Activated CD4-positive, alpha-beta T cell treated with anti-CD3 and anti-CD28 coated beads, Interleukin-2, amount 10 ng/mL, durations not matched to agents 24 days and 14 days (primary cell): Measurements from ENCODE around the gene HSDL1. TPM values are rescaled to one million over a fixed set of nuclear protein-coding genes. Genes with fewer than 3 reads are reported as not detected.

Experiments
- DNase-seq: peaks from one replicate; pipeline ENCODE4 v3.0.0; 2022
- H3K27ac Mint-ChIP-seq: one replicate; pipeline ENCODE4 v1.8.0; 2022; ENCODE audit warnings: mild to moderate bottlenecking, mixed read lengths
- H3K27me3 Mint-ChIP-seq: one replicate; pipeline ENCODE4 v1.8.0; 2022; ENCODE audit warnings: mixed read lengths
- H3K36me3 Mint-ChIP-seq: one replicate; pipeline ENCODE4 v1.8.0; 2022; ENCODE audit warnings: low read depth, mild to moderate bottlenecking, mixed read lengths
- H3K4me1 Mint-ChIP-seq: one replicate; pipeline ENCODE4 v1.8.0; 2021; ENCODE audit warnings: mixed read lengths
- H3K4me3 Mint-ChIP-seq: one replicate; pipeline ENCODE4 v1.8.0; 2022; ENCODE audit warnings: mild to moderate bottlenecking, moderate library complexity, mixed read lengths
- H3K9me3 Mint-ChIP-seq: one replicate; pipeline ENCODE4 v1.8.0; 2021; ENCODE audit warnings: mixed read lengths
- intact Hi-C: fragments of 100-400 bp; cut with micrococcal nuclease; formaldehyde crosslinking; loops from one replicate; pipeline ENCODE4 v1.15.1; 2023
- total RNA-seq: library from RNA; stranded (reverse); gene quantifications from 2 replicates; pipeline ENCODE4 v1.2.3, GENCODE V29; 2022

Gene HSDL1
- total RNA-seq, 1 donor from 2014 or later = 17.6 TPM

DNA sequence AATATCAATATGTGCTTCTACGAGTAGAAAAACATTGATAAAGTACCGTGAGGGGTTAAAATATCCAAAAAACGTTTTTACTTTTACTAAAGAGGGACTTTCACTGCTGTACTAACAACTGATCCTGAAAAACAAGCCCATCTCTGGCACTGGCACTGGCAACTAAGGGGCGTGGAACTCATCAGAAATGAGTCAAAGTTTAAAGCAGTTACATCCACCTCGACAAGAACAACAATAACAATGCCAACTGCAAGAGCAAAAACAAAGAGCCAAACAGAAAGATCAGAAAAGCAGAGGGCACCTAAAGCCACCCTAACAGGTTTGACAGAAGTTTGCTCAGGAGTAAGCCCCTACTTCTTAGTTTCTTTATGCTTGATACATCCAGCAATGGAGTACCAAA is 41.3 kb downstream of the HSDL1 start:
- Mint-ChIP-seq H3K36me3 (peaks cover 31% of the 10 kb centered on the region), H3K27me3 (no peaks in the 10 kb centered on the region), H3K4me1 (peaks cover 21% of the 10 kb centered on the region), H3K27ac (no peak overlapping the region), H3K9me3 (no peaks in the 10 kb centered on the region), H3K4me3 (no peak overlapping the region)
- DNase-seq = no peak
- intact Hi-C loops = no loop called here

DNA sequence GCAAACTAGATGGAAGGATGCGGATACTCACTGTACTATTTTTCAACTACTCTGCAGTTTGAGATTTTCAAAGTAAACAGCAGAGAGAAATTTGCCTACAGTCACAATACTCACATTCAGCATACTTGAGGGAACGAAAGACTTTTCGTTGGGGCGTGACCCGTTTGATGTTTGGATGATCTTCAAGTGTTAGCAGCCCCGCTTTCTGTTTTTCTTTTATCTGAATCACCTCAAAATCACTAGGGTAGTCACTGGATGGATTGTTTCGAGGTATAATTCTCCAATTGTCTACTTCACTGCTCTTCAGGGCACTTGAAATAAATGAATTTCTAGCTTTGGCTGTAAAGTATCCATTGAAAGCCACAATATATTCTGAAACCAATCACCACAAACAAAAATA is 46.0 kb downstream of the HSDL1 start:
- Mint-ChIP-seq H3K4me1 (peaks cover 17% of the 10 kb centered on the region), H3K9me3 (no peaks in the 10 kb centered on the region), H3K4me3 (no peak overlapping the region), H3K27ac (no peak overlapping the region), H3K36me3 (peaks cover 51% of the 10 kb centered on the region), H3K27me3 (no peaks in the 10 kb centered on the region)
- no peak for DNase-seq
- intact Hi-C loops = no loop called here

DNA sequence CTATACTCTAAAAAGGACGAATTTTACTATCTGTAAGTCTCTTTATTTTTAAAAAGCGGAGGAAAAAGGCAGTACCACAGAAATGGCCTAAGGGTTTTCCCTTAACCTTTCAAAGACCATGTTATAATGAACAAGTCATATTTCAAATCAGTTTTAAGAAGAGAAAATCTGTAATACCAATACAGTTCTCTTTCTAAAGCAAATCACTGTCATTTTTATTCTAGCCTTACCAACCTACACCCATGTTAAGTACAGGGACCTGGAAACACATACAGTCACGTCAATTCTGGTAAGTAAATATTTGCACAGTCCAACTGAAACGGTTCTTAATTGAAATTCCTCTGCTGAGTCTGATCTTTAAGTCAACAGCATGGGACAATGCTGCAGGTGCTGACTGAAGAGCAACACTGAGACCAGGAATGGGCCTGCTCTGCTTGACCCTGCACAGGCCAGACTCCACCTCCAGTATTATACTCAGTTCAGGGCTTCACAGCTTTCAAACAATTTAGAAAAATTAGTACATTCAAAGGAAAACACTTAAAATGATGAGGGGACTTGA is 48.5 kb downstream of the HSDL1 start:
- no peak for DNase-seq
- Mint-ChIP-seq H3K36me3 (peaks cover 61% of the 10 kb centered on the region), H3K4me3 (no peak overlapping the region), H3K27ac (no peak overlapping the region), H3K4me1 (peaks cover 12% of the 10 kb centered on the region), H3K9me3 (no peaks in the 10 kb centered on the region), H3K27me3 (no peaks in the 10 kb centered on the region)
- intact Hi-C loops = no loop called here

DNA sequence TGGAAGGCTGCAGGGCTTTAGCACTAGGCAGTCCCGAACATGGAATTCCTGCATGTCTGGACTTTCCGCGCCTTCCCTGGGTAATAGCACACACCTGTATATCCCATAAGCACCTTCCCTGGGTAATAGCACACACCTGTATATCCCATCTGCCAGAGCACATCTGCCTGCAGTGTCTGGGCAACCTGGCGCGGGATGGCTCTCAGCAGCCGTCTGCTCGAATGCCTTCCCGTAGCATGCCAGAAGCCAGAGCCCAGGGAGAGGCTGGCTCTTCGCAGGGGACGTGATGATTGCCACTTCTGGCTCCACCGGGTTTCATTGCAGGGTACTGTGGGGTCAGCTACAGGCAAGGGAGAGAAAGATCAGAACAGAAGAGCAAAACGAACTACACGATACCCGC is 49.5 kb downstream of the HSDL1 start:
- peaks cover 12% of the 10 kb centered on the region for H3K4me1 Mint-ChIP-seq
- no peaks in the 10 kb centered on the region for H3K27me3 Mint-ChIP-seq
- DNase-seq = no peak
- intact Hi-C loops = no loop called here
- no peak overlapping the region for H3K27ac Mint-ChIP-seq
- no peak overlapping the region for H3K4me3 Mint-ChIP-seq
- no peaks in the 10 kb centered on the region for H3K9me3 Mint-ChIP-seq
- H3K36me3 Mint-ChIP-seq = peaks cover 63% of the 10 kb centered on the region

DNA sequence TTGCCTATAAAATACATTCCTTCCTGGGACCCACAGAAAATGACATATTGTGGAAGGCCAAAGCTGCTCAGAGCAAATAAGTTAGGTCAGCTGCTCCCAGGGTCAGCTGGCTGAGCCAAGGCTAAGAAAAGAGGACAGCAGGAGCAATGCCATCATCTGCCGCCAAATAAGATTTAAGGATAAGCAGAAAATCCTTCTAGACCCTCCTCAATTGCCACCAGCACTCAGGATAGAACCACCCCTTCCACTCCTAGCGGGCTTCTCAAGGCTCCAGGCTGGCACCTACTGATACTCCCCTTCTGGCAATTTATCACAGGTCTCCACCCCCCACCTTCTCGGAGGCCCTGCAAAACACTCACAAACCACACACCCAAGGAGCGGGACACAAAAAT is 51.1 kb downstream of the HSDL1 start:
- H3K4me1 Mint-ChIP-seq = peaks cover 9% of the 10 kb centered on the region
- H3K27ac Mint-ChIP-seq = no peak overlapping the region
- H3K27me3 Mint-ChIP-seq = no peaks in the 10 kb centered on the region
- intact Hi-C loops = no loop called here
- H3K9me3 Mint-ChIP-seq = no peaks in the 10 kb centered on the region
- peaks cover 69% of the 10 kb centered on the region for H3K36me3 Mint-ChIP-seq
- H3K4me3 Mint-ChIP-seq = no peak overlapping the region
- DNase-seq = no peak

DNA sequence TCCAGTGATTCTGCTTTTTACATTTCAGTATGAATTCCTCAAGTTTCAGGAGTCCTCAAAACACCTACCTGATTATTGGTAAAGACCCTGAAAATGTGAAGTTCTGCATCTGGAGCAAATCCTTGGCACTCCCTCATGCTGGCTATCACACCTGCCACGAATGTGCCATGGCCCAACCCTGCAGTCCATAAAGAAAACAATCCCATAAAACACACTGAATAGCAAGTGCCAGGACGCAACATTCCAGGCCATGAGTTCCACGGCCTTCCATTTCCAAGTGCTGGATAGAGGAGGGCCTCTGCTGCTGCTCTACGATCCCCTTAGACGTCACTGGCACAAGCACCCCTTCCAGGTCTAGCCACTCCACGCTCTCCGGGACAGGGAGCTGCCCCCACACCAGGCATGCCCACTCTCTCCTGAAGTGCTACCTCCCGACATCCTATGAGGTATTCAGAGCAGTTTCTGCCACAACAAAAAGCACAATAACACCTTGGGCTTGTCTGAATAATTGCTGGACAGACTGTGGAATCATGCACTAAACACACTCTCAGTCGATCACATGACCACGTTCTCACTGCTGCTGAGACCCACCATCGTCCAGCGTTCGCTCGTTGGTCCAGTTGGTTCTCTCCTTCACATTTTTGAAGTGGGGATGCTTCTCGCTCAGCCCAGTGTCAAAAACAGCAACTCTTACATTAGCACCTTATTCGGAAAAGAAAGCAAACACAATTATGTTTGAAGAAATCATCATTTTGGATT is 51.7 kb downstream of the HSDL1 start:
- no peaks in the 10 kb centered on the region for H3K27me3 Mint-ChIP-seq
- no peak overlapping the region for H3K27ac Mint-ChIP-seq
- peaks cover 70% of the 10 kb centered on the region for H3K36me3 Mint-ChIP-seq
- no peak overlapping the region for H3K4me3 Mint-ChIP-seq
- H3K9me3 Mint-ChIP-seq = no peaks in the 10 kb centered on the region
- intact Hi-C loops = no loop called here
- no peak for DNase-seq
- peaks cover 13% of the 10 kb centered on the region for H3K4me1 Mint-ChIP-seq

DNA sequence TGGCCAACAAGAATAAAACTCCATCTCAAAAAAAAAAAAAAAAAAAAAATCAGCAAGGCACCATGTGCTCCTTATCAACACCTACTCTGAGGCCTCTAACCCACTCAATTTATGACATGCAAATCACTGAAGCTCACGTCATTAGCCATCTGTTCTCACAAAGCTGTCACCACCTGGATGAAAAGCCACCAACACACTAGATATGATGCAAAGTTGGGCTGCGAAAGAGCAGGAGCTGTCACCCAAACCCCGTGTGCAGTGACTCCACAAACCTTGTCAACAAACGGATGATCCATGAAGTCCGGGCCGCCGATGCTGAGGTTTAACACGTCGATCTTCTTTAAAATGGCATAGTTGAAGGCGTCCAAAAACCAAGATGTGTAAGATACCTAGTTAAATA is 53.5 kb downstream of the HSDL1 start:
- no peak for DNase-seq
- Mint-ChIP-seq H3K9me3 (no peaks in the 10 kb centered on the region), H3K4me3 (no peak overlapping the region), H3K36me3 (peaks cover 69% of the 10 kb centered on the region), H3K27me3 (no peaks in the 10 kb centered on the region), H3K27ac (no peak overlapping the region), H3K4me1 (peaks cover 21% of the 10 kb centered on the region)
- intact Hi-C loops = no loop called here

DNA sequence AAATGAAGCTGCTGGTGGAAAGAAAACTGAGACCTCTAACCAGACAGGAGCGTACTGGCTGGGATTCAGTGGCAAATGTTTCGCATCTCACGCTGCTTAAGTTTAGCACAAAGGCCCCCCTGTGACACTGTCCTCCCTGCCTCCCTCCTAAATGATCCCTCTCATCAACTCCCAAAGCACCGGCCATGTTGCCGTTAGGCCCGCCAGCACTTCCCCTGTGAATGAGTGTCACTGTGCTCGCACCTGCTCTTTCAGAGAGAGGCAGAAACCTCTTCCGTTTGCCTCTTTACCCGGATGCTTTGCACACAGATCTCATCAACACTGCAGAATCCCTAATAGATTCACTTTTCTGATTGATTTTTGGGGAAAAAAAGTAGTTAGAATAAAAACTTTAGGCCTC is 54.8 kb downstream of the HSDL1 start:
- DNase-seq = no peak
- H3K36me3 Mint-ChIP-seq = peaks cover 73% of the 10 kb centered on the region
- no peaks in the 10 kb centered on the region for H3K9me3 Mint-ChIP-seq
- no peak overlapping the region for H3K27ac Mint-ChIP-seq
- no peak overlapping the region for H3K4me3 Mint-ChIP-seq
- intact Hi-C loops = no loop called here
- no peaks in the 10 kb centered on the region for H3K27me3 Mint-ChIP-seq
- H3K4me1 Mint-ChIP-seq = peaks cover 27% of the 10 kb centered on the region

DNA sequence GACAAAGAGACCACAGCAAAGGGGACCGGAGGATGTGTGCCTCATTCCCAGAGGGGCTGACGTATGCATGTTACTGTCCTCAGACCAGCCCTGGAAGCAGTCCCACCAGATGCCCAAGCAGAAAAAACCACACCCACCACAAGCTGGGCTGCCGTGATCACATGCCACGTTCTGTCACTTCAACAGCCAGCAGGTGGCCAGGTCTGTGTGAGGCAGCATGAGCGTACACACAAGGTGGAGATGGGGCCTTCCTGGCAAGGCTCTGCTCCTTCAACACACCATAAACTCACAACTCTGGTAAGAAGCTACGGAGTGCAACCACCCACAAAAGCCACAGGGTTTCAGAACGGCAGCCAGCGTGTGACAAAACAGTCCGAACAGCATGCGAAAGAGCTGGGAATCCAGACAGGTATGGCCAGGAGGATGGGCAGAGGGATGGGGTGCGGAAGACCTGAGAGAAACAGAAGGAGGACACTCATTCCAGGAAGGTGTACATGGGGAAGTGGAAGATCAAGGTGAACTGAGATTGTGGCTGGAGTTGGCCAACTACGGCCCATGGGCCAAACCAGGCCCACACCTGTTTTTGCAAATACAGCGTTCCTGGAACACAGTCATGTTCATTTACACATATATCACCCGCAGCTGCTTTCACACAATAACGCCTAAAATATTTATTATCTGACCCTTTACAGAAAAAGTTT is 56.1 kb downstream of the HSDL1 start:
- Mint-ChIP-seq H3K4me3 (peak overlapping the region; percentile 13), H3K36me3 (peaks cover 66% of the 10 kb centered on the region), H3K9me3 (no peaks in the 10 kb centered on the region)

DNA sequence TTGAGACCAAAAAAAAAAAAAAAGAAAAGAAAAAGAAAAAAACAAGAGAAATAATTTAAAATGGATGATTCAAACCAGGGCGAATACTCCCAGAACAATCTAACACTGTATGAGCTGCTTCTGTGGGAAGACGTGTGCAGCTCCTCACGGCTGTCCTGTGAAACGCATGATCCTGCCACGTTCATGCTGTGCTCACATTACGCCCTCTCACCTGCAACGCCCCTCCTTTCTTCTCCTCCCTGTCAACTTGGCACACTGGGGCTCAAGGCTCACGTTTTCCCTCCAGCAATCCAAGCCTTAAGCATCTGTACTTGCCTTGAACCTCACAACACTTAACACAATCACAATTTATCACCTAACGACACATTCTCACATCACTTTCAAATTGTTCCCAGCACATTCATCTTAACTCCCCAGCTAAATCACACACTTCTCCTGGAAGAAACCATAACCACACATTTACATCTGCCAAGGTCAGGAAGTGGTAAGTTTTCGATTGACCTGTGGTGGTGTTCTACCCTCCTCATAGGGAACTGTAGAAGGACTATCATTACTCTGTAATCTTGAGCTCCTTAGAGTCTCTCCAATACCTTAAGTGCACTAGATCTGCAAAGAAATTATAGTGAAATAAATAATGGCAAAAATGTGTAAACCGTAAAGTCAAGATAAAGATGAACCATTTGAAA is 57.4 kb downstream of the HSDL1 start:
- H3K9me3 Mint-ChIP-seq = no peaks in the 10 kb centered on the region
- DNase-seq = no peak
- intact Hi-C loops = loop anchor here (1.0 to 10.0 kb wide), 3 partner anchors 29 to 417 kb away; partner anchors contain the start of genes MBTPS1, MEAK7 and TAF1C
- H3K4me3 Mint-ChIP-seq = peak overlapping the region; percentile 30
- peak overlapping the region; percentile 14 for H3K27ac Mint-ChIP-seq
- peaks cover 30% of the 10 kb centered on the region for H3K4me1 Mint-ChIP-seq
- H3K36me3 Mint-ChIP-seq = peaks cover 62% of the 10 kb centered on the region
- no peaks in the 10 kb centered on the region for H3K27me3 Mint-ChIP-seq

More for the DNA sequence above, 56.1 kb downstream of the HSDL1 start:
- DNase-seq = peak; percentile 85
- Mint-ChIP-seq H3K27me3 (no peaks in the 10 kb centered on the region), H3K27ac (no peak overlapping the region), H3K4me1 (peaks cover 30% of the 10 kb centered on the region)
- intact Hi-C loops = loop anchor here (1.0 to 10.0 kb wide), 3 partner anchors 28 to 416 kb away; partner anchors contain the start of genes MBTPS1, MEAK7 and TAF1C

DNA sequence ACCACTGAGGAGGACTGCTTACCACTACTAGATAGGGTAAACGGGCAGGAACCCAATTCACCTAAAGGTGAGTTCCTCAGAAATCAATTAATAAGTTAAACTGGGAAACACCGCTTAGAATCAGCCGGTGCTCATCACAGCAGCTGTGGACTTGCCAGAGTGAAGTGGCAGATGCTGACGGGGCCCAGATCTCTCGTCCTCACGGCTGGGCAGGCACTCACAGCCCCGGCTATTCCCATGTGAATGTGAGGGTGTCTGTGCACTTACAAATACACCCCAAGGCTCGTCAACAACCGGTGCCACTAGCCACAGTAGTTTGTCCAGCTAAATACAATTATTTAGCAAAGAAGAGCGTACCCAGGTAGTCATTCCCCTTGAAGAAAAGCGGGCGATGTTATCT is 58.0 kb downstream of the HSDL1 start:
- DNase-seq = no peak
- intact Hi-C loops = loop anchor here (10.0 kb wide), 1 partner anchor 418 kb away; the partner anchor contains the start of gene MEAK7

DNA sequence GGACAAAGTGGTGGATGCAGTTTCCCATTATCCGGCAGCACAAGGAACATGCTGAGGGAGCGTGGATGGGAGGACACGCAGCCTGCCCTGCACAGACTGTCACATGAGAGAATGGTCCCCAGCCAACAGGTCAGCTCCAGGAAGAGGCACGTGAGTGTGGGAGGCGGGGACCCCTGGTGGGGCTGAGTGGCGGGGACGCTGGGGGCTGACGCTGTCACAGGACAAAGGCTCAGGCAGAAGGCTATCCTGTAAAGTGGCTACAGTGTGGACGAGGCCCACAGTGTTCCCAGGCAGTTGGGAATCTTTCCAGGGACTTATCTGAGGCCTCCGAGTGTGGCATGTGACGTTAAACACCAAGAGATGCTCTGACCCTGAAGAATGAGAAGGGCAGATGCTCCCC is 58.6 kb downstream of the HSDL1 start:
- Mint-ChIP-seq H3K9me3 (no peaks in the 10 kb centered on the region), H3K27me3 (no peaks in the 10 kb centered on the region), H3K4me1 (peaks cover 30% of the 10 kb centered on the region), H3K36me3 (peaks cover 64% of the 10 kb centered on the region), H3K4me3 (peak overlapping the region; percentile 7), H3K27ac (no peak overlapping the region)
- intact Hi-C loops = loop anchor here (10.0 kb wide), 1 partner anchor 418 kb away; the partner anchor contains the start of gene MEAK7
- no peak for DNase-seq

More for the DNA sequence above, 58.0 kb downstream of the HSDL1 start:
- H3K27me3 Mint-ChIP-seq = no peaks in the 10 kb centered on the region
- H3K4me1 Mint-ChIP-seq = peaks cover 30% of the 10 kb centered on the region
- no peak overlapping the region for H3K4me3 Mint-ChIP-seq
- peaks cover 61% of the 10 kb centered on the region for H3K36me3 Mint-ChIP-seq
- H3K27ac Mint-ChIP-seq = no peak overlapping the region
- H3K9me3 Mint-ChIP-seq = no peaks in the 10 kb centered on the region

DNA sequence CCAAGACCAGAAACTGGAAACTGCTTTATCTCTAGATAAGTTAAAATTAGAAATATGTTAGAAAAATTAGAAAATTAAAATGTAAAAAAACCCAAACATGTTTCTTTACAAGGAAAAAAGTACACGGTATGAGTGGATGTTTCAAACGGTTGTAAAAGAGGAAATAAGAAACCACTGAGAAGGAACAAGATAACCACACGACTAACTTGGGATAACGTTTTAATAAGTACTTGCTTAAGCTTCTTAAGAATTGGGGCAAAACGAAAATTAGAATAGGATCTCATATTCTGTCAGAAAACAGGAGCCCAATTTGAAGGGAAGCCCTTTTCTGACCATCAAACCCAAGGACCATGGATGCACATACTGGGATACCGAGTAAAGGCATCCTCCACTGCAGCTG is 59.2 kb downstream of the HSDL1 start:
- intact Hi-C loops = loop anchor here (1.0 to 10.0 kb wide), 4 partner anchors 59 to 419 kb away; partner anchors contain the start of genes DNAAF1, HSDL1, MEAK7 and TAF1C
- Mint-ChIP-seq H3K9me3 (no peaks in the 10 kb centered on the region), H3K36me3 (peaks cover 66% of the 10 kb centered on the region), H3K27me3 (no peaks in the 10 kb centered on the region), H3K4me3 (peak overlapping the region; percentile 7), H3K4me1 (peaks cover 30% of the 10 kb centered on the region), H3K27ac (no peak overlapping the region)
- DNase-seq = no peak
